Inferior parietal cortex (tissue), 1 donor: ENCODE results near the gene MTUS2.

Experiments
- DNase-seq: peaks from one replicate; pipeline ENCODE4 v3.0.0-alpha.2; 2016; ENCODE audit errors: extremely low spot score

MTUS2 gene

GRCh38 chr13:28859069-28859468 is 38.9 kb downstream of the MTUS2 start:
- DNase-seq = no peak

- DNase-seq = no peak
Observed at GRCh38 chr13:28859717-28860116, 39.6 kb downstream of the MTUS2 start.

- DNase-seq = no peak
Observed at GRCh38 chr13:28864544-28864943, 44.4 kb downstream of the MTUS2 start.

- no peak for DNase-seq
Observed at GRCh38 chr13:28865149-28865744, 45.1 kb downstream of the MTUS2 start.

GRCh38 chr13:28865951-28866350 is 45.8 kb downstream of the MTUS2 start:
- DNase-seq = no peak

GRCh38 chr13:28866932-28867331 is 46.8 kb downstream of the MTUS2 start:
- DNase-seq = no peak

- no peak for DNase-seq
Observed at GRCh38 chr13:28867564-28867963, 47.4 kb downstream of the MTUS2 start.

- no peak for DNase-seq
Observed at GRCh38 chr13:28872427-28873176, 52.5 kb downstream of the MTUS2 start.

- no peak for DNase-seq
Observed at GRCh38 chr13:28875846-28876615, 55.9 kb downstream of the MTUS2 start.

GRCh38 chr13:28877408-28877807 is 57.3 kb downstream of the MTUS2 start:
- no peak for DNase-seq

GRCh38 chr13:28885181-28885580 is 65.0 kb downstream of the MTUS2 start:
- DNase-seq = no peak

GRCh38 chr13:28889086-28889732 is 69.1 kb downstream of the MTUS2 start:
- DNase-seq = no peak

GRCh38 chr13:28890712-28891111 is 70.6 kb downstream of the MTUS2 start:
- no peak for DNase-seq

GRCh38 chr13:28918030-28918429 is 97.9 kb downstream of the MTUS2 start:
- no peak for DNase-seq

- DNase-seq = no peak
Observed at GRCh38 chr13:28922341-28922740, 102.2 kb downstream of the MTUS2 start.

GRCh38 chr13:28935104-28935503 is 115.0 kb downstream of the MTUS2 start:
- DNase-seq = no peak

- DNase-seq = no peak
Observed at GRCh38 chr13:28942906-28943305, 122.8 kb downstream of the MTUS2 start.

- no peak for DNase-seq
Observed at GRCh38 chr13:28953714-28954418, 133.7 kb downstream of the MTUS2 start.

- no peak for DNase-seq
Observed at GRCh38 chr13:28954419-28954725, 134.2 kb downstream of the MTUS2 start.

- DNase-seq = no peak
Observed at GRCh38 chr13:28954810-28955209, 134.7 kb downstream of the MTUS2 start.

GRCh38 chr13:28955264-28955966 is 135.3 kb downstream of the MTUS2 start:
- no peak for DNase-seq
